VCaP (cell line): ENCODE measurements around the gene RNF208.

ENCODE experiments used
- H3K27ac ChIP-seq: fragments of 450-650 bp; 2 replicates; pipeline ENCODE4 v1.5.1; 2017
- TF ChIP-seq, protein P1 (sequence below): fragments of 450-650 bp; conservative IDR thresholded peaks from 2 replicates; pipeline ENCODE4 v1.5.1; 2017; ENCODE audit warnings: mild to moderate bottlenecking, moderate library complexity

RNF208 gene

DNA sequence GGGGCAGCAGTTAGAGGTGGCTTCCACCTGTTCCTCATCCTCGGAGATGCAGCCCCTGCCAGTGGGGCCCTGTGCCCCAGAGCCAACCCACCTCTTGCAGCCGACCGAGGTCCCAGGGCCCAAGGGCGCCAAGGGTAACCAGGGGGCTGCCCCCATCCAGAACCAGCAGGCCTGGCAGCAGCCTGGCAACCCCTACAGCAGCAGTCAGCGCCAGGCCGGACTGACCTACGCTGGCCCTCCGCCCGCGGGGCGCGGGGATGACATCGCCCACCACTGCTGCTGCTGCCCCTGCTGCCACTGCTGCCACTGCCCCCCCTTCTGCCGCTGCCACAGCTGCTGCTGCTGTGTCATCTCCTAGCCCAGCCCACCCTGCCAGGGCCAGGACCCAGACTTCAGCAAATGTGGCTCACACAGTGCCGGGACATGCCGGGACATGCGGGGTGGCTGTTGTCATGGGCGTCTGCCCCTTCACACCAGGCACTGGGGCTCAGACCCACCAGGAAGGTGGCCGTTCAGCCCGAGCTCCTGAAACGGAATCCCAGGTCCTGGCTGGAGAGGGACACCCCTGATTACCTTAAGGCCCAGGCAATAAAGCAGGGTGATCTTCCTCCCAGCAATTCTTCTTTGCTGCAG, 3.8 kb upstream of the RNF208 start:
- TF ChIP-seq, protein P1, sequence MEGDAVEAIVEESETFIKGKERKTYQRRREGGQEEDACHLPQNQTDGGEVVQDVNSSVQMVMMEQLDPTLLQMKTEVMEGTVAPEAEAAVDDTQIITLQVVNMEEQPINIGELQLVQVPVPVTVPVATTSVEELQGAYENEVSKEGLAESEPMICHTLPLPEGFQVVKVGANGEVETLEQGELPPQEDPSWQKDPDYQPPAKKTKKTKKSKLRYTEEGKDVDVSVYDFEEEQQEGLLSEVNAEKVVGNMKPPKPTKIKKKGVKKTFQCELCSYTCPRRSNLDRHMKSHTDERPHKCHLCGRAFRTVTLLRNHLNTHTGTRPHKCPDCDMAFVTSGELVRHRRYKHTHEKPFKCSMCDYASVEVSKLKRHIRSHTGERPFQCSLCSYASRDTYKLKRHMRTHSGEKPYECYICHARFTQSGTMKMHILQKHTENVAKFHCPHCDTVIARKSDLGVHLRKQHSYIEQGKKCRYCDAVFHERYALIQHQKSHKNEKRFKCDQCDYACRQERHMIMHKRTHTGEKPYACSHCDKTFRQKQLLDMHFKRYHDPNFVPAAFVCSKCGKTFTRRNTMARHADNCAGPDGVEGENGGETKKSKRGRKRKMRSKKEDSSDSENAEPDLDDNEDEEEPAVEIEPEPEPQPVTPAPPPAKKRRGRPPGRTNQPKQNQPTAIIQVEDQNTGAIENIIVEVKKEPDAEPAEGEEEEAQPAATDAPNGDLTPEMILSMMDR = no peak

GRCh38 chr9:137224830-137225694, 3.0 kb upstream of the RNF208 start, which contains the start of gene CYSRT1:
Gene CYSRT1 (plus strand): TSS chr9:137225174. CDS start chr9:137225622, 448 bp downstream.
- H3K27ac ChIP-seq = peak within 1 kb of the TSS; percentile 97
- TF ChIP-seq, protein P1 = no peak

More for the DNA sequence above, 3.8 kb upstream of the RNF208 start:
- peak overlapping the region; percentile 97 for H3K27ac ChIP-seq

- TF ChIP-seq, protein P1 = no peak
These were observed 1.3 kb upstream of the RNF208 start for GRCh38 chr9:137223078-137223970.

GRCh38 chr9:137221506-137222111, 431 bp downstream of the RNF208 start:
- TF ChIP-seq, protein P1 = no peak
- H3K27ac ChIP-seq = peak overlapping the region; percentile 97

More at GRCh38 chr9:137223078-137223970, 1.3 kb upstream of the RNF208 start:
- H3K27ac ChIP-seq = peak overlapping the region; percentile 97

- TF ChIP-seq, protein P1 = no peak
- H3K27ac ChIP-seq = peak overlapping the region; percentile 97
These were observed 940 bp downstream of the RNF208 start for GRCh38 chr9:137221095-137221505.

DNA sequence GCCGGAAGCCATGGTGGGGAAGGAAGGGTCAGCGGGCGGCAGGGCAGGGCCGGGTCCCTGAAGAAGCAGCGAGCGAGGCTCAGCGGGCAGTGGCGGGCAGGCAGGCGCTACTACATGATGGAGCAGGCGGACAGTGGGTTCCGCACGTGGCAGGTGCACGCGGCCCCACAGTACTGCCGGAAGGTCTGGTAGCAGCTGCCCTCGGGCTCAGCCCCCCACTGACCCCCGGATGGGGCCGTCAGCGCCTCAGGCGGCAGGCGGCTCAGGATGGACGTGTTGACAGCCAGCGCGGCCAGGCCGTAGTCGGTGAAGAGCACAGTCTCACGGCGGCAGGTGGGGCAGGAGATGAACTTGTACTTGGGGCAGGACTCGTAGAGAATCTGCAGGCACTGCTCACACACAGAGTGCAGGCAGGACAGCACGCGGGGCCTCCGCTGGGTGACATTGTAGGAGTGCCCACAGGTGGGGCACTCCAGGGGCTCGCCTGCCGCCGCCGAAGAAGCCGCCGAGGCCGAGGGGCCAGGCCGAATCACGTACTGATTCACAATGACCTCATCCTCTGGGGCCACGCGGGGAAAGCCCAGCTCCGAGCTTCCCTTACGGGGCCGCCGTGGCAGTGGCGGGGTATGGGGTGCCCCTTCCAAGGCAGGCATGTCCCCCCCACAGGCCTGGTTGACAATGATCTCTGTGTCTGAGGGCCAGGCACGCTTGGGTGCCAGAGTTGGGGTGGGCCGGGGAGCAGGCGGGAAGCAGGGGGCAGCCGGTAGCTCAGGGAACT, 1.5 kb downstream of the RNF208 start:
- peak overlapping the region; percentile 97 for H3K27ac ChIP-seq
- TF ChIP-seq, protein P1 = no peak
